Measurements from ENCODE around the gene MALSU1.

Gene MALSU1

DNA sequence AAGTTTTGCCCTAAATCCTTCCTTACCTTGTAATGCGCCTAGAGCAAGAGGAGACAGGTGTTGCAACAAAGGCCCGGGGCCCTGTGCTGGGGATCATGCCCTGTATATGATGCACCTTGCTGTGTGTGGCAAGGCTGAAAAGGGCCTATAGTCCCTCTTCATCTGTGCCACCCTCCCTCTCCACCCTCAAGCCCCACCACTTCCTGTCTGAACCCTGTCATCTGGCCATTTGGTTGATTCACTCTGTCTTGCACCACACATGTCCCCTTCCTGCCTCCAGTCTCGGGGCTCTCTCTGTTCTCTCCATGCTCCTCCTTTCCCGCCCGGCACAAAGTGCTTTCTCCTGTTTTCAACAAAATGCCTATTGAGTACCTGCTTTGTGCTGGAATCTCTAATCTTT is 11.5 kb upstream of the MALSU1 start:
- TF ChIP-seq EZH2phosphoT487 (IDR thresholded peaks at IDR 0.05; ENCODE audit: borderline replicate concordance, low read length): no peak
- TF ChIP-seq, protein P1, sequence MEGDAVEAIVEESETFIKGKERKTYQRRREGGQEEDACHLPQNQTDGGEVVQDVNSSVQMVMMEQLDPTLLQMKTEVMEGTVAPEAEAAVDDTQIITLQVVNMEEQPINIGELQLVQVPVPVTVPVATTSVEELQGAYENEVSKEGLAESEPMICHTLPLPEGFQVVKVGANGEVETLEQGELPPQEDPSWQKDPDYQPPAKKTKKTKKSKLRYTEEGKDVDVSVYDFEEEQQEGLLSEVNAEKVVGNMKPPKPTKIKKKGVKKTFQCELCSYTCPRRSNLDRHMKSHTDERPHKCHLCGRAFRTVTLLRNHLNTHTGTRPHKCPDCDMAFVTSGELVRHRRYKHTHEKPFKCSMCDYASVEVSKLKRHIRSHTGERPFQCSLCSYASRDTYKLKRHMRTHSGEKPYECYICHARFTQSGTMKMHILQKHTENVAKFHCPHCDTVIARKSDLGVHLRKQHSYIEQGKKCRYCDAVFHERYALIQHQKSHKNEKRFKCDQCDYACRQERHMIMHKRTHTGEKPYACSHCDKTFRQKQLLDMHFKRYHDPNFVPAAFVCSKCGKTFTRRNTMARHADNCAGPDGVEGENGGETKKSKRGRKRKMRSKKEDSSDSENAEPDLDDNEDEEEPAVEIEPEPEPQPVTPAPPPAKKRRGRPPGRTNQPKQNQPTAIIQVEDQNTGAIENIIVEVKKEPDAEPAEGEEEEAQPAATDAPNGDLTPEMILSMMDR (IDR thresholded peaks at IDR 0.05; ENCODE audit: low read depth, low read length, poor library complexity, severe bottlenecking): no peak
- Histone ChIP-seq H3K9me3 (ENCODE audit: control insufficient read depth, insufficient read depth, low read length) (no peaks in the 10 kb centered on the region), H3K4me1 (ENCODE audit: control insufficient read depth, low read length) (peaks cover 12% of the 10 kb centered on the region), H3K4me3 (ENCODE audit: low read length) (no peak overlapping the region), H3K36me3 (ENCODE audit: control insufficient read depth, low read length) (no peaks in the 10 kb centered on the region), H4K20me1 (ENCODE audit: control insufficient read depth, insufficient read depth, low read depth, low read length) (no peaks in the 10 kb centered on the region), H3F3A (ENCODE audit: control insufficient read depth, insufficient read depth) (0 out of 2 replicates have a peak, but pooled peaks cover 3% of the 10 kb centered on the region), H3K27me3 (ENCODE audit: control insufficient read depth, low read length) (no peaks in the 10 kb centered on the region), H3K27ac (ENCODE audit: low read depth, low read length) (no peak overlapping the region), H3K4me2 (ENCODE audit: low read length) (no peak overlapping the region), H3K9me2 (replicated peaks; ENCODE audit: control insufficient read depth, low read length) (no peaks in the 10 kb centered on the region), H3K79me2 (ENCODE audit: control insufficient read depth, low read length) (no peaks in the 10 kb centered on the region)

DNA sequence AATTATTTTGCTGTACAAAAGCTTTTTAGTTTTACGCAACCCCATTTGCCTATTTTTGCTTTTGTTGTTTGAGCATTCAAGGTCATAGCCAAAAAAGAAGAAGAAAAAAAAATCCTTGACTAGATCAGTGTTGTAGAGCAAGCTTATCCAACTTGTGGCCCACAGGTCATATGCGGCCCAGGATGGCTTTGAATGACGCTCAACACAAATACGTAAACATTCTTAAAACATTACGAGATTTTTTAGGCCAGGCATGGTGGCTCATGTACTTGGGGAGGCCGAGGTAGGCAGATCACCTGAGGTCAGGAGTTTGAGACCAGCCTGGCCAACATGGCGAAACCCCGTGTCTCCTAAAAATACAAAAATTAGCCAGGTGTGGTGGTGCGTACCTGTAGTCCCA is 8.1 kb upstream of the MALSU1 start:
- H3K4me2 ChIP-seq (ENCODE audit: low read length): no peak overlapping the region
- no peaks in the 10 kb centered on the region for H3K9me3 ChIP-seq (ENCODE audit: control insufficient read depth, insufficient read depth, low read length)
- H3K27me3 ChIP-seq (ENCODE audit: control insufficient read depth, low read length): no peaks in the 10 kb centered on the region
- no peaks in the 10 kb centered on the region for H3F3A ChIP-seq (ENCODE audit: control insufficient read depth, insufficient read depth)
- no peaks in the 10 kb centered on the region for H4K20me1 ChIP-seq (ENCODE audit: control insufficient read depth, insufficient read depth, low read depth, low read length)
- H3K4me1 ChIP-seq (ENCODE audit: control insufficient read depth, low read length): peaks cover 12% of the 10 kb centered on the region
- H3K9me2 ChIP-seq (replicated peaks; ENCODE audit: control insufficient read depth, low read length): no peaks in the 10 kb centered on the region
- H3K36me3 ChIP-seq (ENCODE audit: control insufficient read depth, low read length): no peaks in the 10 kb centered on the region
- TF ChIP-seq, protein P1 (IDR thresholded peaks at IDR 0.05; ENCODE audit: low read depth, low read length, poor library complexity, severe bottlenecking): no peak
- TF ChIP-seq EZH2phosphoT487 (IDR thresholded peaks at IDR 0.05; ENCODE audit: borderline replicate concordance, low read length): no peak
- H3K79me2 ChIP-seq (ENCODE audit: control insufficient read depth, low read length): no peaks in the 10 kb centered on the region
- H3K4me3 ChIP-seq (ENCODE audit: low read length): no peak overlapping the region
- no peak overlapping the region for H3K27ac ChIP-seq (ENCODE audit: low read depth, low read length)

DNA sequence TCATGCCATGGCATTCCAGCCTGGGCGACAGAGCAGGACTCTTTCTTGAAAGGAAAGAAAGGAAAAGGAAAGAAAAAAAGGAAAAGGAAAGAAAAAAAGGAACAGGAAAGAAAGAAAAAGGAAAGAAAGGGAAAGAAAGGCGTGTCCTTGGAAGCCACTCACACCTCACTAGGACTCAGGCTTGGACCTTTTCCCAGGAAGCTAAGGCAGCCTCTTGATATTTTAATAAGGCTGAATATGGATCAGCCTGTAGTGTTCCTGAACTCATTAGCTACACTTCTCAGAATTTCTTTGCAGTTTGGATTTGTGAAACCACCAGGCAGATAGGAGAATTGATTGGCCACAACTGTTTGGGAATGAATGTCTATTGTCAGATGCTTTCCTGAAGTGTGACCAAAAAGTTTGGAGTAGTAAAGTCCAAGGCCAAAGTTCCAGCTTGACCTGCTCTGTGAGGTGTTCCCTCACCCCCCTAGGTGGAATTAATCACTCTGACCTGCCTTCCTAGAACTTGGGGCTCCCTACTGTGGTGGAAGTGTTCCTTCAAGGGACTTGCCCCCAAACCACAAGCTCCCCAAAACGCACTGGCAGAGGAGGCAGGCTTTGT is 7.1 kb upstream of the MALSU1 start:
- H3K27ac ChIP-seq (ENCODE audit: low read depth, low read length): no peak overlapping the region
- no peaks in the 10 kb centered on the region for H3K9me3 ChIP-seq (ENCODE audit: control insufficient read depth, insufficient read depth, low read length)
- TF ChIP-seq, protein P1 (IDR thresholded peaks at IDR 0.05; ENCODE audit: low read depth, low read length, poor library complexity, severe bottlenecking): no peak
- H3K4me3 ChIP-seq (ENCODE audit: low read length): no peak overlapping the region
- no peak overlapping the region for H3K4me2 ChIP-seq (ENCODE audit: low read length)
- H3K79me2 ChIP-seq (ENCODE audit: control insufficient read depth, low read length): no peaks in the 10 kb centered on the region
- no peaks in the 10 kb centered on the region for H4K20me1 ChIP-seq (ENCODE audit: control insufficient read depth, insufficient read depth, low read depth, low read length)
- H3K9me2 ChIP-seq (replicated peaks; ENCODE audit: control insufficient read depth, low read length): no peaks in the 10 kb centered on the region
- H3K27me3 ChIP-seq (ENCODE audit: control insufficient read depth, low read length): no peaks in the 10 kb centered on the region
- H3F3A ChIP-seq (ENCODE audit: control insufficient read depth, insufficient read depth): no peaks in the 10 kb centered on the region
- H3K4me1 ChIP-seq (ENCODE audit: control insufficient read depth, low read length): peaks cover 12% of the 10 kb centered on the region
- no peaks in the 10 kb centered on the region for H3K36me3 ChIP-seq (ENCODE audit: control insufficient read depth, low read length)

Data from DOHH2 (cell line).